Stimulated activated CD8-positive, alpha-beta memory T cell treated with anti-CD3 and anti-CD28 coated beads, Interleukin-15, amount 100 ng/mL, for 48 hours (primary cell): ENCODE data around the gene BBOF1.
"Not testable (repeated sequence)": the region's sequence is repeated elsewhere in the genome, so short reads cannot be mapped to it uniquely, and the experiment has no call there.

Experiments used
- DNase-seq, 2 donors: peaks; one replicate each; pipeline ENCODE4 v3.0.0-alpha.2; 2020; ENCODE audit warnings: low read depth in 2 of 2

Gene BBOF1

GRCh38 chr14:74089251-74090020, 70.3 kb downstream of the BBOF1 start:
- DNase-seq = no peak

DNA sequence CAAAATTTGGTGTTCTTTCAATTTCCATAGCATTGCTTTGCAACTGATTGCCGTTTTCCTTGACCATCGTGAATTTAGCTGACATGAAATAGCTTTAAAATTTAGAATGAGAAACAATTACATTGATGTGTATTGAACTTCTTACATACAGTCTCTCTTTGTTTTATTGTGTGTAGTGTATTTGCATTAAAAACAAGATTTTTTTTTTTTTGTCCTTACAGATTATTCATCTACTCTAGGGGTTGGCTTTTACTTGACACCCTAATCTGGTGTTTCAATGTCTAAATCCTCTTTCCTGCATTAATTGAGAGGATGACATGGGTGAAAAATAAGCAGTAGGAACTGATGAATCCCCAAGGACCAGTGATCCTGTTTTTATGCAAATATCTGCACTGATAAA, 86.2 kb downstream of the BBOF1 start:
- no peak for DNase-seq

GRCh38 chr14:74109369-74109768, 90.2 kb downstream of the BBOF1 start:
- DNase-seq = no peak

DNA sequence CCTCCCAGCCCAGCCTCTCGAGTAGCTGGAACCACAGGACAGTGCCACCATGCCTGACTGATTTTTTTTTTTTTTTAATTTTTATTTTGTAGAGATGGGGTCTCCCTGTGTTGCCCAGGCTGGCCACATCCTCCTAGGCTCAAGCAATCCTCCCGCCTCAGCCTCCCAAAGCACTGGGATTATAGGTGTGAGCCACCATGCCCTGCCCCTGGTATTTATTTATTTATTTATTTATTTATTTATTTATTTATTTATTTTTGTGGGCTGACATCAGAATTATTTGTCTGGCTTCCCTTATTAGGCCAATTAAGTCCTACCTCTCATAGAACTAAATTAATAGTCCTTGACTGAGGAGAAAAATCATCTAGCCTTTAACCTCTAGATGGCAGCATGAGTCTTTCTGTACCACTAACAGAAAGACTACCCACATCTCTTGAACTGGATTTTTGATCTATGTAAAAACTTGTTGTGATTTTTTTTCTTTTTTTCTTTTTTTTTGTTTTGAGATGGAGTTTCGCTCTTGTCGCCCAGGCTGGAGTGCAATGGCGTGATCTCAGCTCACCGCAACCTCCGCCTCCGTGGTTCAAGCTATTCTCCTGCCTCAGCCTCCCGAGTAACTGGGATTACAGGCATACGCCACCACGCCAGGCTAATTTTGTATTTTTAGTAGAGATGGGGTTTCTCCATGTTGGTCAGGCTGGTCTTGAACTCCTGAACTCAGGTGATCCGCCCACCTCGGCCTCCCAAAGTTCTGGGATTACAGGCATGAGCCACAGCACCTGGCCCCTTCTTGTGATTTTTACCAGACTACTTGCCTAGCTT, 92.5 kb downstream of the BBOF1 start:
- not testable (repeated sequence) for DNase-seq
